GM19238 (cell line): ENCODE data around the gene HTT.

Experiments used
- DNase-seq: peaks from one replicate; pipeline ENCODE4 v3.0.0; 2011; ENCODE audit warnings: low spot score; ENCODE audit not compliant: insufficient read length

The HTT gene

DNA sequence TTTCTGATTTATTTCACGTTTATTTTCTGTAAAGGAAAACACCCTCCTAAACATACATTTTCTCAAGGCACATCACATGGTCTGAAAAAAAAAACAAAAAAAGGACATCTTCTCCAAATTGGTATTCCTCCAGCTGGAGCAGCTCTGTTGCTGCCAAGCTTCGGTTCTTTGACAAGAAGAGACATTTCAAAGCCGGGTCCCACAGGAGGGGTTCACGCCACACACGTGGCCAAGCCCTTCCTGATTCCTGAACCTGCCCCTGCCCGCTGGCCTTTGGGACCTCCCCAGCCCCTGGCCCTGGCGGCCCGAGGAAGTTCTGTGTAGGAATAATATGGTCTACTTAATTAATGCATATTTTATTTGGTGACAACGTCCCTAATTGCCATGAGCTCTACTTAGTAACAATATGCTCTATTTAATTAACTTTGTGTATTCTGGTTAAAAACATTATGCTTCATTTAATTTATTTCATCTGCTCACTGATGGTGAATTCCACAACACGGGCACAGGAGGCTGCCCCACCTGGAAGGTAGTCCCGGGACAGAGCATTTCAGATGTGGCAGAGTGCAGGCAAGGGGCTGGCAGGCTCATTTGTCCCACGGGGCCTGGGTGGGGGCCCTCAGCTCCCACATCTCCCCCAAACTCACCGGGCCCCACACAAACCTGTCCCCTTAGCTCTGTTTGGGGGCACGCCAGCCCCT, 212.9 kb downstream of the HTT start:
- no peak for DNase-seq

DNA sequence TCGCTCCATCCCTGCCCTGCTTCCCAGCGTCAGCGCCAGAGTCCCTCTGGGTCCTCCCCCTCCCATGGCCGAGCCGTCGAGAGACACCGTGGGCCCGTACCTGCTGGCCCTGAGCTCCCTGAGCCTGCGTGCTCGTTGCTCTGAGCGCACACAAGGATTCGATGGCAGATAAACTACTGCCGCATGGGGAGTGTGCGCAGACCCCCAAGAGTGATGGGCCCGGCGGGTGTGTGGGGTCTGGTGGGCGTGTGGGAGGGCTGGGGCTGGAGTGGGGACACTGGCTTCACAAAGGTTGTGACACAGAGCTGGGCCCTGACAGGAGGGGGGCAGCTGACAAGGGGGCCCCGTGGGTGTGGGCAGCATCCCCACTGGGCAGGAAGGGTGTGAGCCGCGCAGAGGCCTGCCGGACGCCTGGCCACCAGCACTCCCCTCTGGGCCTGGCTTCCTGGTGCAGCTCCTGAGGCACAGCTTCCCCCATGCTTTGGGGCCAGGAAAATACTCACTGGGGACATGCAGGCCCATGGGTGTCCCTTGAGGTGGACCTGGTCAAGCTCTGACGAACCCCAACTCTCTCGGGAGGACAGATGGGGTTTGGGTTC, 213.6 kb downstream of the HTT start:
- no peak for DNase-seq

DNA sequence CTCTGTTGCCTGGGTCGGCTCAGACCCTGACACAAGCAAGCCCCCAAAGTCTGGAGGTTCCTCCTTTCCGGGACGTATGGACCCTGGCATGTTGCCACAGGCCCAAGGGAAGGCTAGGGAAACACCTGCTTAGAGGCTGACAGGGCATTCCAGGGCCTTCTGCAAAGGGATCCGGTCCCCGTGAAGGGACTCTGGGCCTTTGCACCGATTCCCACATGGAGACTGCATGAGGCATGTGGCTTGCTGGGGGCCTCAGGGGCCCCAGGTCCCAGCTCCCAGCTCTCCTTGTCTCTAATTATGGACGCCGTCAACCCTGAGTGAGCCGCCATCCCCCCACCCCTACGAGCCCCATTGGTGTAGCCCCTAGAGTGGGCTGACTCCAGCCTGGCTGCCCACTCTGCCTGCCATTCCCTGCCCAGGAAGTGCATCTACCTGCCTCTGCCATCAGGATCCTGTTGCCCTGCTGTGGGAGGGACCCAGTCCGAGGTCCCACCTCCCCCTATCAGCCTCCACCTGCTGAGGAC, 214.2 kb downstream of the HTT start:
- no peak for DNase-seq

GRCh38 chr4:3290476-3290875, 216.0 kb downstream of the HTT start:
- no peak for DNase-seq

- no peak for DNase-seq
Measured at GRCh38 chr4:3290889-3291321, 216.4 kb downstream of the HTT start.

GRCh38 chr4:3291411-3291968, 217.0 kb downstream of the HTT start:
- no peak for DNase-seq

GRCh38 chr4:3291969-3292570, 217.6 kb downstream of the HTT start:
- no peak for DNase-seq

- peak; percentile 97 for DNase-seq
Measured at GRCh38 chr4:3292571-3293400, 218.3 kb downstream of the HTT start, which contains the start of gene RGS12. TSS of gene RGS12 (plus strand) at chr4:3293021. CDS start at chr4:3316171, 23,150 bp downstream.
